Measurements from ENCODE around the gene AKR7A3. TPM values are rescaled to one million over a fixed set of nuclear protein-coding genes. Genes with fewer than 3 reads are reported as not detected.

The AKR7A3 gene
- total RNA-seq, 1 experiment from 2014 or later, result 0.40 TPM

- ATAC-seq, result no peak
- TF ChIP-seq CTCF (conservative IDR thresholded peaks at IDR 0.05; ENCODE audit: low read depth, low read length), result no peak
- no peak for TF ChIP-seq EZH2 (IDR thresholded peaks at IDR 0.05; ENCODE audit: low read length, unreplicated experiment)
- no peak for TF ChIP-seq EZH2phosphoT487 (IDR thresholded peaks at IDR 0.05; ENCODE audit: borderline replicate concordance, low read length)
- no peak overlapping the region for H3K27ac ChIP-seq (ENCODE audit: low read length)
- no peak overlapping the region for H3K9ac ChIP-seq (ENCODE audit: low read length)
- H3K27me3 ChIP-seq (ENCODE audit: low read length), result no peaks in the 10 kb centered on the region
- BruUV-seq (replicated peaks), result no TSS peak
- H3F3A ChIP-seq (ENCODE audit: low read length, unreplicated experiment), result no peaks in the 10 kb centered on the region
- no peak overlapping the region for H3K4me3 ChIP-seq (ENCODE audit: low read length)
- no peak overlapping the region for H3K4me2 ChIP-seq (ENCODE audit: low read length)
- POLR2A ChIA-PET (ENCODE audit: unreplicated experiment), result no interaction called here
- H3K36me3 ChIP-seq (ENCODE audit: low read depth, low read length), result no peaks in the 10 kb centered on the region
- no peaks in the 10 kb centered on the region for H3K9me3 ChIP-seq (ENCODE audit: low read length)
- intact Hi-C loops (cut with micrococcal nuclease), result no loop called here
- H2AFZ ChIP-seq (ENCODE audit: low read length), result no peak overlapping the region
- no peaks in the 10 kb centered on the region for H3K79me2 ChIP-seq (ENCODE audit: low read length)
- H3K4me1 ChIP-seq (ENCODE audit: insufficient read depth, low read length), result peaks cover 9% of the 10 kb centered on the region
- CTCF ChIA-PET, result no interaction called here
- no peak for DNase-seq
- no peaks in the 10 kb centered on the region for H4K20me1 ChIP-seq (ENCODE audit: low read length)
- H3K9me2 ChIP-seq (replicated peaks; ENCODE audit: low read length), result no peaks in the 10 kb centered on the region
Observed at GRCh38 chr1:19331262-19331878, 42.8 kb upstream of the AKR7A3 start.

- H3K9me3 ChIP-seq (ENCODE audit: low read length), result no peaks in the 10 kb centered on the region
- H3K4me2 ChIP-seq (ENCODE audit: low read length), result no peak overlapping the region
- H3F3A ChIP-seq (ENCODE audit: low read length, unreplicated experiment), result no peaks in the 10 kb centered on the region
- ATAC-seq (no peak), DNase-seq (no peak)
- H3K79me2 ChIP-seq (ENCODE audit: low read length), result no peaks in the 10 kb centered on the region
- no peak overlapping the region for H3K27ac ChIP-seq (ENCODE audit: low read length)
- peaks cover 3% of the 10 kb centered on the region; the same call in 1 of the 2 replicates for H3K4me1 ChIP-seq (ENCODE audit: insufficient read depth, low read length)
- no peaks in the 10 kb centered on the region for H4K20me1 ChIP-seq (ENCODE audit: low read length)
- no TSS peak for BruUV-seq (replicated peaks)
- intact Hi-C loops (cut with micrococcal nuclease), result no loop called here
- no peaks in the 10 kb centered on the region for H3K27me3 ChIP-seq (ENCODE audit: low read length)
- TF ChIP-seq EZH2 (IDR thresholded peaks at IDR 0.05; ENCODE audit: low read length, unreplicated experiment) (no peak), EZH2phosphoT487 (IDR thresholded peaks at IDR 0.05; ENCODE audit: borderline replicate concordance, low read length) (no peak), CTCF (conservative IDR thresholded peaks at IDR 0.05; ENCODE audit: low read depth, low read length) (no peak)
- no peak overlapping the region for H3K9ac ChIP-seq (ENCODE audit: low read length)
- H3K4me3 ChIP-seq (ENCODE audit: low read length), result no peak overlapping the region
- no peak overlapping the region for H2AFZ ChIP-seq (ENCODE audit: low read length)
- no peaks in the 10 kb centered on the region for H3K36me3 ChIP-seq (ENCODE audit: low read depth, low read length)
- CTCF ChIA-PET, result no interaction called here
- POLR2A ChIA-PET (ENCODE audit: unreplicated experiment), result interaction anchor here (0.6 kb wide), 1 partner anchor 174 kb away, joined by 5 read pairs; no protein-coding TSS in a partner anchor
- no peaks in the 10 kb centered on the region for H3K9me2 ChIP-seq (replicated peaks; ENCODE audit: low read length)
Observed at GRCh38 chr1:19330449-19331135, 42.0 kb upstream of the AKR7A3 start.

GRCh38 chr1:19329611-19330010 is 41.0 kb upstream of the AKR7A3 start:
- H3K4me1 ChIP-seq (ENCODE audit: insufficient read depth, low read length), result peaks cover 3% of the 10 kb centered on the region; the same call in 1 of the 2 replicates
- CTCF ChIA-PET, result no interaction called here
- intact Hi-C loops (cut with micrococcal nuclease), result no loop called here
- no peaks in the 10 kb centered on the region for H3K27me3 ChIP-seq (ENCODE audit: low read length)
- ATAC-seq (no peak), DNase-seq (no peak)
- no peak overlapping the region for H3K9ac ChIP-seq (ENCODE audit: low read length)
- no peaks in the 10 kb centered on the region for H3K36me3 ChIP-seq (ENCODE audit: low read depth, low read length)
- no peak overlapping the region for H3K27ac ChIP-seq (ENCODE audit: low read length)
- POLR2A ChIA-PET (ENCODE audit: unreplicated experiment), result interaction anchor here (0.6 kb wide), 1 partner anchor 173 kb away, joined by 5 read pairs; no protein-coding TSS in a partner anchor
- H3K79me2 ChIP-seq (ENCODE audit: low read length), result no peaks in the 10 kb centered on the region
- TF ChIP-seq EZH2phosphoT487 (IDR thresholded peaks at IDR 0.05; ENCODE audit: borderline replicate concordance, low read length) (no peak), CTCF (conservative IDR thresholded peaks at IDR 0.05; ENCODE audit: low read depth, low read length) (no peak), EZH2 (IDR thresholded peaks at IDR 0.05; ENCODE audit: low read length, unreplicated experiment) (no peak)
- no peaks in the 10 kb centered on the region for H3K9me2 ChIP-seq (replicated peaks; ENCODE audit: low read length)
- H3K9me3 ChIP-seq (ENCODE audit: low read length), result no peaks in the 10 kb centered on the region
- no peak overlapping the region for H3K4me2 ChIP-seq (ENCODE audit: low read length)
- no peak overlapping the region for H3K4me3 ChIP-seq (ENCODE audit: low read length)
- BruUV-seq (replicated peaks), result no TSS peak
- H3F3A ChIP-seq (ENCODE audit: low read length, unreplicated experiment), result no peaks in the 10 kb centered on the region
- H4K20me1 ChIP-seq (ENCODE audit: low read length), result no peaks in the 10 kb centered on the region
- no peak overlapping the region for H2AFZ ChIP-seq (ENCODE audit: low read length)

Data from PC-3 (cell line).